Esophagus squamous epithelium (tissue), 5 donors: ENCODE results near the gene FAM153A. TPM values are rescaled to one million over a fixed set of nuclear protein-coding genes. Genes with fewer than 3 reads are reported as not detected.
"Not testable (repeated sequence)": the region's sequence is repeated elsewhere in the genome, so short reads cannot be mapped to it uniquely, and the experiment has no call there.

Experiments
- DNase-seq: peaks from one replicate; lab custom pipeline; 2025; lab: John Stamatoyannopoulos, UW
- H3K27ac ChIP-seq, 4 donors: fragments of 200-600 bp; sonication (generic); one replicate each; pipeline ENCODE4 v1.5.1; 2016 to 2019; ENCODE audit warnings: mild to moderate bottlenecking in 1 of 4
- H3K27me3 ChIP-seq, 4 donors: fragments of 200-600 bp; sonication (generic); 1 replicate in 3 of 4; 2 replicates in 1 of 4; pipeline versions ENCODE4 v1.5.1 to v1.6.0; 2017 to 2021; ENCODE audit warnings: antibody characterized with exemption in 1 of 4
- H3K36me3 ChIP-seq, 3 donors: fragments of 200-600 bp; sonication (generic); one replicate each; pipeline ENCODE4 v1.5.1; 2016 to 2019
- H3K4me1 ChIP-seq, 3 donors: fragments of 200-600 bp; sonication (generic); one replicate each; pipeline ENCODE4 v1.5.1; 2017 to 2019
- H3K4me3 ChIP-seq, 4 donors: fragments of 200-600 bp; sonication (generic); 1 replicate in 3 of 4; 2 replicates in 1 of 4; pipeline ENCODE4 v1.5.1; 2016 to 2019; ENCODE audit warnings: mild to moderate bottlenecking in 2 of 4, moderate library complexity in 1 of 4
- H3K9me3 ChIP-seq, 3 donors: fragments of 200-600 bp; sonication (generic); one replicate each; pipeline ENCODE4 v1.5.1; 2016 to 2019
- WGBS, 2 donors: methylation state at CpG; one replicate each; pipeline ENCODE4 v1.1.5; 2018; 5-methylcytosine and 5-hydroxymethylcytosine counted together
- intact Hi-C: fragments of 100-400 bp; cut with DNase I; formaldehyde crosslinking; loops from one replicate; pipeline ENCODE4 v1.15.0; 2022
- total RNA-seq, 4 donors: library from RNA; depleted of rRNA; stranded (reverse); fragments of >200 nt; gene quantifications; one replicate each; pipeline ENCODE4 v1.1.0, GENCODE V29; 2016
- donor health status: DM: yes; HTN: yes; CAD: no.

The FAM153A gene
- total RNA-seq, 4 donors from 2014 or later = 0.40 to 6.3 (median 0.57) TPM; not detected in 1

DNA sequence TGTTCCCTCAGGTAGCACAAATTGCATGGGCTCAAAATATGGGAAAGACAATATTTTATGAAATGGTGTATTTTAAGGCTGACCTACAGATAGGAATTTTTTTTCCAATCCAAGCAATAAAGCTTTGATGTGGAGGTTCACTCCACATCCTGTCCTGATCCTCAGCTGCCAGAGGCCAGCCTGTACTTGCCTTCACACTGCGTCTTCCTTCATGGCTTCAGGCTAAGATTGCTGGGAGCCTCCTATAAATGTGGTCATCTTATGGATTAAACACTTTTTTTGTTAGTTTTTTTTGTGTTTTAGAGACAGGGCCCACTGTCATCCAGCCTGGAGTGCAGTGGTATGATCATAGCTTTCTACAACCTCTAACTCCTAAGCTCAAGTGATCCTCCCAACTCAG lies 67.3 kb downstream of the FAM153A start:
- H3K27ac ChIP-seq, H3K9me3 ChIP-seq, H3K4me3 ChIP-seq, DNase-seq, intact Hi-C loops, H3K36me3 ChIP-seq, H3K27me3 ChIP-seq, H3K4me1 ChIP-seq: not testable (repeated sequence)
- WGBS, 2 donors = 44% methylated on average over 1 of the region's 1 CpG; no CpG with 5 or more reads in 1 of the 2 donors

GRCh38 chr5:177696100-177696499 lies 86.6 kb downstream of the FAM153A start:
- 88% methylated on average over 4 of the region's 22 CpGs; no CpG with 5 or more reads in 1 of the 2 donors for WGBS, 2 donors
- H3K9me3 ChIP-seq, H3K36me3 ChIP-seq, H3K27ac ChIP-seq, H3K4me1 ChIP-seq, DNase-seq, H3K4me3 ChIP-seq, intact Hi-C loops, H3K27me3 ChIP-seq: not testable (repeated sequence)

DNA sequence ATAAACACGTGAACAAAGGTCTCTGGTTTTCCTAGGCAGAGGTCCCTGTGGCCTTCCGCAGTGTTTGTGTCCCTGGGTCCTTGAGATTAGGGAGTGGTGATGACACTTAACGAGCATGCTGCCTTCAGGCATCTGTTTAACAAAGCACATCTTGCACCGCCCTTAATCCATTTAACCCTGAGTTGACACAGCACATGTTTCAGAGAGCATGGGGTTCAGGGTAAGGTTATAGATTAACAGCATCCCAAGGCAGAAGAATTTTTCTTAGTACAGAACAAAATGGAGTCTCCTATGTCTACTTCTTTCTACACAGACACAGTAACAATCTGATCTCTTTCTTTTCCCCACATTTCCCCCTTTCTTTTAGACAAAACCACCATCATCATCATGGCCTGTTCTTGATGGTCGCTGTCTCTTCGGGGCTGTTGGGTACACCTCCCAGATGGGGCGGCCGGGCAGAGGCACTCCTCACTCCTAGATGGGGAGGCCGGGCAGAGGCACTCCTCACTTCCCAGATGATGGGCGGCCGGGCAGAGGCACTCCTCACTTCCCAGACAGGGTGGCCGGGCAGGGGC lies 87.3 kb downstream of the FAM153A start:
- WGBS, 2 donors = no CpG with 5 or more reads among the region's 12 CpGs
- H3K36me3 ChIP-seq, H3K4me1 ChIP-seq, H3K4me3 ChIP-seq, H3K27ac ChIP-seq, H3K9me3 ChIP-seq, intact Hi-C loops, H3K27me3 ChIP-seq, DNase-seq: not testable (repeated sequence)

DNA sequence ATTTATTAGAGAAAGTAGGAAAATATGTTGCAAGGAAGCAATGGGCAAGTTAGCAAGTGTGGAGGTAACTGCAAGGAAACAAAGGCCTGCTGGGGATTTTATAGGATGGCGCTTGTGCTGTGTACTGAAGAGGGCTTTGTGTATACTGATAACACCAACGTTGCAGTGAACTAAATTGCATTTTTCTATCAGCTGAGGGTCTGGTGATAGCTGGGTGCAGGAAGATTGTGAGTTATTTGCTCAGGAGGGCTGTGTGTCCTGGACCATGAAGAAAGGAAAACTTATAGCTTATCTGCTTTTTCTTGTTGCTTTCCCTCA lies 88.2 kb downstream of the FAM153A start:
- H3K4me1 ChIP-seq, DNase-seq, intact Hi-C loops, H3K36me3 ChIP-seq, H3K27me3 ChIP-seq, H3K27ac ChIP-seq, H3K9me3 ChIP-seq, H3K4me3 ChIP-seq: not testable (repeated sequence)
- no CpG with 5 or more reads among the region's 2 CpGs for WGBS, 2 donors

DNA sequence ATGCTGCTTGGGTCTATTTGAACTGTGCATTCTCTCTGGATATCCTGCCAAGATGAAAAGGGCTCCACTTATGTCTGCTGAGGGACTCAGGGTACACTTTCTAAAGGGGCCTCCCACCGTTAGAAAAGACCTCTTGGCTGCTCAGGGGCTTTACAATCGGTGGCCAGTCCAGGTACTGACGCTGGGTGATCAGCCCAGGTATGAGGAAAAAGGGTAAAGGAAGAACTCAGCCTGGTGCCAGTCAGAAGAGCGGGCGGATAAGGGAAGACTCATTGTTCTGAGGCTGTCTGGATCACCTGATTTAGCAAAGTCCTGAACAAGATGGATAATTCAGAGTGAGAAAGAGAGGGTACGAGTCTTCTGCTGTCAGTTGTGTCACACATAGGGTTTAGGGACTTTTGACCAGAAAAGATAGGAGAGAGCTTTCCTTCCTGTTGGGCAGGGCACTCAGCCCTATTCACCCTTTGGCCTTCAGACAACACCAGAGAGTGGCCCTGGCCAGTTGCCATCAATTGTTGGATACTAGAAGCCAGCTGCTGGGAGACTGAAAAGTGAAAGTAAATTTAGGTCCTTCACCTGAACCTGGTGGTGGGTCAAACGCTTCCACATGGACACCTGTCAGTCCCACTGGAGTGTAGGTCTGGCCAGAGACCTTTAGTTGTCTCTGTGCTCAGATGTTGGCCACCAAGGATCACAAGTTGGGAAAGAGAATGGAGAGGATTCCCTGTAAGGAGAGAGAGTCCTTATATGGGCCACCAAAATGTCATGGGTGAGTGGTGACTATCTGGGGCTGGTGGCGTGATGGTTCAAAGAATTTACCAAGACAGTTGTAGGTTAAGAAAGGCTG lies 88.8 kb downstream of the FAM153A start:
- H3K4me3 ChIP-seq, H3K27ac ChIP-seq, H3K27me3 ChIP-seq, H3K36me3 ChIP-seq, DNase-seq, H3K9me3 ChIP-seq, intact Hi-C loops, H3K4me1 ChIP-seq: not testable (repeated sequence)
- WGBS, 2 donors = 83 to 86% methylated on average over 4 to 6 of the region's 8 CpGs

- H3K27ac ChIP-seq, H3K4me1 ChIP-seq, H3K9me3 ChIP-seq, intact Hi-C loops, H3K27me3 ChIP-seq, DNase-seq, H3K4me3 ChIP-seq, H3K36me3 ChIP-seq: not testable (repeated sequence)
- 100% methylated on average over 1 of the region's 7 CpGs; no CpG with 5 or more reads in 1 of the 2 donors for WGBS, 2 donors
Observed at GRCh38 chr5:177692969-177693368, 89.7 kb downstream of the FAM153A start.

GRCh38 chr5:177692507-177692906 lies 90.2 kb downstream of the FAM153A start:
- H3K4me1 ChIP-seq, DNase-seq, H3K27me3 ChIP-seq, H3K36me3 ChIP-seq, H3K27ac ChIP-seq, intact Hi-C loops, H3K4me3 ChIP-seq, H3K9me3 ChIP-seq: not testable (repeated sequence)
- 0% methylated on average over 1 of the region's 1 CpG for WGBS, 2 donors

- H3K9me3 ChIP-seq, H3K4me3 ChIP-seq, DNase-seq, H3K4me1 ChIP-seq, H3K27ac ChIP-seq, H3K27me3 ChIP-seq, H3K36me3 ChIP-seq, intact Hi-C loops: not testable (repeated sequence)
- WGBS, 2 donors = 96 to 97% methylated on average over 7 to 8 of the region's 12 CpGs
Observed at GRCh38 chr5:177689011-177689610, 93.6 kb downstream of the FAM153A start.

- H3K27ac ChIP-seq, H3K36me3 ChIP-seq, intact Hi-C loops, H3K4me1 ChIP-seq, H3K9me3 ChIP-seq, H3K4me3 ChIP-seq, DNase-seq, H3K27me3 ChIP-seq: not testable (repeated sequence)
- WGBS, 2 donors = 94 to 98% methylated on average over 3 to 5 of the region's 32 CpGs
Observed at GRCh38 chr5:177688091-177688490, 94.6 kb downstream of the FAM153A start.

DNA sequence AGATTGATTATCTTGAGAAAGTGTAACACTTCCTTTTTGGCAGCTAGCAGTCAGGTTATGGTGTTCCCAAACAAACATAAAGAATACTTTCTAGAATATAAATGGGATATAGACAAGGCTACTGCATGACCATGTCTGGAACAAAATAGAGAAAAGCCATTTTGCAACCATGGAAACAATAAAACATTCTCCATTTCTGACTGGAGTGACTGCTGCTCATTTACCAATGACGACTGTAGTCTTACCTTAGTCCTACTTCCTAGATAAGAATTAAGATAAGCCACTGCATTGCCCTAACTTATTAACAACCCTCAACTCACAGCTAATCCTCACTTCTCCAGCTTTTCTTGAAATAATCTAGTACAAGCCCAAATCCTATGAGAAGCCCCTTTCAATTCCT lies 100.8 kb downstream of the FAM153A start:
- H3K27me3 ChIP-seq, intact Hi-C loops, H3K27ac ChIP-seq, DNase-seq, H3K4me3 ChIP-seq, H3K4me1 ChIP-seq, H3K36me3 ChIP-seq, H3K9me3 ChIP-seq: not testable (repeated sequence)
- 30 to 67% methylated on average over 1 of the region's 1 CpG for WGBS, 2 donors
